ENCODE results near the gene GNB2.

- TF ChIP-seq, protein P1, sequence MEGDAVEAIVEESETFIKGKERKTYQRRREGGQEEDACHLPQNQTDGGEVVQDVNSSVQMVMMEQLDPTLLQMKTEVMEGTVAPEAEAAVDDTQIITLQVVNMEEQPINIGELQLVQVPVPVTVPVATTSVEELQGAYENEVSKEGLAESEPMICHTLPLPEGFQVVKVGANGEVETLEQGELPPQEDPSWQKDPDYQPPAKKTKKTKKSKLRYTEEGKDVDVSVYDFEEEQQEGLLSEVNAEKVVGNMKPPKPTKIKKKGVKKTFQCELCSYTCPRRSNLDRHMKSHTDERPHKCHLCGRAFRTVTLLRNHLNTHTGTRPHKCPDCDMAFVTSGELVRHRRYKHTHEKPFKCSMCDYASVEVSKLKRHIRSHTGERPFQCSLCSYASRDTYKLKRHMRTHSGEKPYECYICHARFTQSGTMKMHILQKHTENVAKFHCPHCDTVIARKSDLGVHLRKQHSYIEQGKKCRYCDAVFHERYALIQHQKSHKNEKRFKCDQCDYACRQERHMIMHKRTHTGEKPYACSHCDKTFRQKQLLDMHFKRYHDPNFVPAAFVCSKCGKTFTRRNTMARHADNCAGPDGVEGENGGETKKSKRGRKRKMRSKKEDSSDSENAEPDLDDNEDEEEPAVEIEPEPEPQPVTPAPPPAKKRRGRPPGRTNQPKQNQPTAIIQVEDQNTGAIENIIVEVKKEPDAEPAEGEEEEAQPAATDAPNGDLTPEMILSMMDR (IDR thresholded peaks at IDR 0.05): no peak
- no peak for TF ChIP-seq POLR2A (IDR thresholded peaks at IDR 0.05)
Measured at GRCh38 chr7:100693312-100694097, 20.0 kb downstream of the GNB2 start.
